ENCODE results near the gene KIAA1549.

The KIAA1549 gene

DNA sequence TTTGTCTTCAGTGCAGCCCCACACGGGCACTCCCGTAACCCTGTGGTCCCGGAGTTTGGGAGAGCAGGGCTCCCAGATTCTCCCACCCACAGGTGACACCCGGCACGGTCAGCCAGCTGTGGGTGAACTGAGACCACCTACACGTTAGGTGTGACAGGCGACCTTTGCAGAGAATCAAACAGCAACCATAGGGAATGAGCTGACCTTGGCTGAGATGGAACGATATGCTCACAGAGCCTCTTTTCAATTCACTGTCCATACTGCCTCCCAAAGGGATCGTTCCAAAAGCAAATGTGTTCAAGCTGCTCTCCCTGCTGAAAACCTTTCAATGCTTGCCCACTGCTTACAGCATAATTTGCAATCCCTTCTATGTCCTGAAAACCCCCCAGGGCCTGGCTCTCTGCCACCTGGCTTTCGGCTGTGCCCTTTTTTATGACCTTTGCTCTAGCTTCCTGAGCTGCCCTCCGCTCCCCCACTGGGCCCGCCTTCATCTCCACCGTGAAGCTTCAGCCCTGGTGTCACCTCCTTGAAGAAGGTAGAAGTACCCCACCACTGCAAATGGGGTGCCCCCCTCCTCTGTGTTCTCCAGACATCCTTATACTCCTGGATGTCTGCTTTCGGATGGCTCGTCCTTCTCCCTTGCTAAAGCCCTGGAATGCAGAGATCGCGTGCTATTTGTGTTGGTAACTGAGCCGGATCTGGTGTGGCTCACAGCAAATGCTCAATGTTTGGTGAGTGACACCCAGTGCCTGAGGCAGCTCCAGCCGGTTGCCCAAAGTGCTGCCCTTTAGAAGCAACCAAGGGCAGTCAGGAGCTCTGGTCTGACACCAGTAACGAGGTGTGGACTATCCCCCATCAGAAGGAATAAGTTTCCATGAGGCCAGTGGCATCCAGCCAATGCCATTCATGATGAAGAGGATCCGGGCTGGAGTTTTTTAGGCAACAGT is 90.4 kb downstream of the KIAA1549 start:
- no peak overlapping the region for H3K4me3 ChIP-seq (ENCODE audit: low read depth, low read length)
- in situ Hi-C loops (cut with HindIII; ENCODE audit: low sequenced_read_pairs), result loop anchor here (5.0 kb wide), 1 partner anchor 37 kb away; no protein-coding TSS in a partner anchor
- DNase-seq (ENCODE audit: low read depth), result no peak
- TF ChIP-seq, protein P1, sequence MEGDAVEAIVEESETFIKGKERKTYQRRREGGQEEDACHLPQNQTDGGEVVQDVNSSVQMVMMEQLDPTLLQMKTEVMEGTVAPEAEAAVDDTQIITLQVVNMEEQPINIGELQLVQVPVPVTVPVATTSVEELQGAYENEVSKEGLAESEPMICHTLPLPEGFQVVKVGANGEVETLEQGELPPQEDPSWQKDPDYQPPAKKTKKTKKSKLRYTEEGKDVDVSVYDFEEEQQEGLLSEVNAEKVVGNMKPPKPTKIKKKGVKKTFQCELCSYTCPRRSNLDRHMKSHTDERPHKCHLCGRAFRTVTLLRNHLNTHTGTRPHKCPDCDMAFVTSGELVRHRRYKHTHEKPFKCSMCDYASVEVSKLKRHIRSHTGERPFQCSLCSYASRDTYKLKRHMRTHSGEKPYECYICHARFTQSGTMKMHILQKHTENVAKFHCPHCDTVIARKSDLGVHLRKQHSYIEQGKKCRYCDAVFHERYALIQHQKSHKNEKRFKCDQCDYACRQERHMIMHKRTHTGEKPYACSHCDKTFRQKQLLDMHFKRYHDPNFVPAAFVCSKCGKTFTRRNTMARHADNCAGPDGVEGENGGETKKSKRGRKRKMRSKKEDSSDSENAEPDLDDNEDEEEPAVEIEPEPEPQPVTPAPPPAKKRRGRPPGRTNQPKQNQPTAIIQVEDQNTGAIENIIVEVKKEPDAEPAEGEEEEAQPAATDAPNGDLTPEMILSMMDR (IDR thresholded peaks at IDR 0.05; ENCODE audit: low read depth, low read length, missing control alignments), result no peak

DNA sequence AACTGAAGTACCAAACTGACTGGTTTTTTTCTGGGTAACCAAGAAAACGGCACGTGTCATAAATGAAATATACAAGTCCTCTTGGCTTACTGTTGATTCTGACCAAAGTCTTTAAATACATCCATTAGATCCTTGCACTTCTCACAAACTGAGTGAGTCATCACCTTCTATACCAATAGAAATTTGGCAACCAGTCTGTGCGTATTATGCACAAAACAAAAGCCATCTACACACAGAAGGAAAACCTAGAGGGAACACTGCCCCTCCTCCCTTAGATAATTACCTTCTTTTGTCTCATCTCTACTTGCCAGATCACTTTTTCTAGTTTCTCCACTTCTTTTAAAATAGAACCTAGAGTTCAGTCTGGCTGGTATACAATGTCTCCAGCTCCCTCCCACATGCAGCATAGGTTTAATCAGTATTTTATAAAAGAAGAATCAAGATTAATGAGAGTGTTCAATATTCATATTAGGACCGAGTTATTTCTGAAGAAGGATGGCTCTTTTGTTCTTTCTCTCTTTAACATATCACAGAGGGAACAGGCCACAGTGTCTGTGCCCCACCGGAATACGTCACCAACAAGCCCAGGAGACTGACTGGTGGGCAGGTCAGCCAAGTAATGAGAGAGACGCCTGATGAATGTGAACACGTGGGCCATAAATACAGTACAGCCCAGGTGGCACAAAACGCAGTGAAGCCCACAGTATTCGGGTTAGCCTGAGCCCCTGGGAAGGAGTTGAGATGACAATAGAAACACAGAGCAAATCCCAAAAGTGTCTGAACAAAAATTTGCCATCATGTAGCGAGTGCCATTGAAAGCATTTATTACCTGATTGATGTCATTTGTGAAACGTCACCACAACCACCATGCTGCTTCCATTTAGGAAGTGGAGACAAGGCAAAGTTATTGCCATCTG is 91.3 kb downstream of the KIAA1549 start:
- no peak for DNase-seq (ENCODE audit: low read depth)
- in situ Hi-C loops (cut with HindIII; ENCODE audit: low sequenced_read_pairs), result loop anchor here (5.0 kb wide), 1 partner anchor 37 kb away; no protein-coding TSS in a partner anchor
- TF ChIP-seq, protein P1 (IDR thresholded peaks at IDR 0.05; ENCODE audit: low read depth, low read length, missing control alignments), result no peak
- H3K4me3 ChIP-seq (ENCODE audit: low read depth, low read length), result no peak overlapping the region

DNA sequence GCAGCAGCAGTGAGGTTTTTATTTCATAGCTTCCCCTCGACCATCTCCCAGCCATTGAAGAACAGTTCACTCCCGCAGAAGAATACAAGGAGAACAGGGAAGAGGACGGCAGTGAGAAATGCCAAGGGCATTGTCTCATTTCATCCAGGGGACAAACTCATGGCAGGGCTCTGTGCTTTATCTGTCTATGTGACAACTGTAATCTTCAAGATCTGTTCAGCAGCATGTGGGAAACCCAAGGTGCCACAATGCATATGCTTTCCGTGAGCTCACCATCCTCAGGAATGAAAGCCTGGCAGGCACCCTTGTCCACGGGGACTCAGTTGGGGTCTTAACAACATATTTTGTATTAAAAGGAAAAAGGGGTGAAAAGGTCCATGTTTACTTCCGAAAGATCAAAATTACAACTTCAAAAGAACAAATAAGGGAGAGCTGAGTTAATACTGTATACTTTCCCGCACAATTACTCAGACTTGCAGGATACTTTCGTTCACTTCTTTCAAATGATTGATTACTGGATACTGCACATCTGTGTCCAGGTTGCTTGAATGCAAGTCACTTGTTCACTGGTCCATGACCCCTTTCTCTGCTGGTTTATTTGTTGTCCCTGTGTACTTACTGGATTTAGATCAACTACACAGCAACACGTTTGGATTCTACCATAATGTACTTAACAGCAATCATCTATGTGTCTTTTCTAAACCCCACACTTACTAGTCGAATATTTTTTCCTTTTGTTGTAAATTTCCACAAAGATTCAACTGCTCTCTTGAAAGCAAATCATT is 93.1 kb downstream of the KIAA1549 start:
- in situ Hi-C loops (cut with HindIII; ENCODE audit: low sequenced_read_pairs), result no loop called here
- no peak for DNase-seq (ENCODE audit: low read depth)
- TF ChIP-seq, protein P1 (IDR thresholded peaks at IDR 0.05; ENCODE audit: low read depth, low read length, missing control alignments), result no peak
- H3K4me3 ChIP-seq (ENCODE audit: low read depth, low read length), result no peak overlapping the region

DNA sequence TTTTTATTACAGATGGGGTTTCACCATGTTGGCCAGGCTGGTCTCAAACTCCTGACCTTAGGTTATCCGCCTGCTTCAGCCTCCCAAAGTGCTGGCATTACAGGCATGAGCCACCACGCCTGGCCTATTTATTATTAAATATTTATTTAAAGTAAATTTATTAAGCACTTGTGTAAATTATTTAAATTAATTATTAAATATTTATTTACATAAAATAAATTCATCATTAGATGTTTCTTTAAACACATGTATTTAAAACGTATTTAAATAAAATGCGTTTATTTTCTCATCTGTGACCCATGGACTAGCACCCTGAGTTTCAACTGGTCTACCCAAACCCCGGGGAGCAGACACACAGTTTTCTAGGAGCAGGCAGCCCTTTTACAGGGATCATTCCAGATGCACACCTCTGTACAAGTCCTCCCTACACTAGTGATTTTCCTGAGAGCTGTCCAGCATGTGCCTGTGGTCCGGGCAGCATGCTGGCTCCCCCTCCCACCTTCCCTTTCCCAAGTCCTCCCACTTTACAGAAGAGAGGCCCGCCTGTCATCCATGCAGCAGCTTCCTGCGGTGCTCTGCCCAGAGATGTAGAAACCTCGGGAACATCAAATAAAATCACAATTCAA is 94.0 kb downstream of the KIAA1549 start:
- TF ChIP-seq, protein P1 (IDR thresholded peaks at IDR 0.05; ENCODE audit: low read depth, low read length, missing control alignments), result no peak
- no peak overlapping the region for H3K4me3 ChIP-seq (ENCODE audit: low read depth, low read length)
- in situ Hi-C loops (cut with HindIII; ENCODE audit: low sequenced_read_pairs), result no loop called here
- no peak for DNase-seq (ENCODE audit: low read depth)

DNA sequence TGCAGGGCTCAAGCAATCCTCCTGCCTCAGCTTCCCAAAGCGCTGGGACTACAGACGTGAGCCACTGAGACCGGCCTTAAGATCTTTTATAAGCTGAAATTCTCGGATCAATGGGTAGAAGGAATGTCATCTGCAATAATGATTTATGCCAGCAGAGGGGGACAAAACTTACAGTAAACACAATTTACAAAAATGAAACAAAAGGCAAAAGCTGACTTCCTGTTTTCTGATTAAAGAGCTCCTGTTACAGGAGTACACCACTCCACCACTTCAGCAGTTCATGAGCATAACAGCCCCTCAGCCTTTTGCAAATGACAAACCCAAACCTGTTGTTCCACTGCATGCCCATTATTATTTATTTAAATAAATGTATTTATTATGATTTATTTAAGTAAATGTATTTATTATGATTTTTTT is 94.7 kb downstream of the KIAA1549 start:
- TF ChIP-seq, protein P1 (IDR thresholded peaks at IDR 0.05; ENCODE audit: low read depth, low read length, missing control alignments), result peak; percentile 61
- in situ Hi-C loops (cut with HindIII; ENCODE audit: low sequenced_read_pairs), result no loop called here
- H3K4me3 ChIP-seq (ENCODE audit: low read depth, low read length), result no peak overlapping the region
- DNase-seq (ENCODE audit: low read depth), result peak; percentile 66
